Measurements from ENCODE around the gene NCKAP5L.
A peak's percentile ranks its signal among the peaks of the same experiment; 100 is the strongest.
"Not testable (repeated sequence)": the region's sequence is repeated elsewhere in the genome, so short reads cannot be mapped to it uniquely, and the experiment has no call there.

The NCKAP5L gene

GRCh38 chr12:49863946-49864797 lies 36.0 kb upstream of the NCKAP5L start:
- DNase-seq = no peak

DNA sequence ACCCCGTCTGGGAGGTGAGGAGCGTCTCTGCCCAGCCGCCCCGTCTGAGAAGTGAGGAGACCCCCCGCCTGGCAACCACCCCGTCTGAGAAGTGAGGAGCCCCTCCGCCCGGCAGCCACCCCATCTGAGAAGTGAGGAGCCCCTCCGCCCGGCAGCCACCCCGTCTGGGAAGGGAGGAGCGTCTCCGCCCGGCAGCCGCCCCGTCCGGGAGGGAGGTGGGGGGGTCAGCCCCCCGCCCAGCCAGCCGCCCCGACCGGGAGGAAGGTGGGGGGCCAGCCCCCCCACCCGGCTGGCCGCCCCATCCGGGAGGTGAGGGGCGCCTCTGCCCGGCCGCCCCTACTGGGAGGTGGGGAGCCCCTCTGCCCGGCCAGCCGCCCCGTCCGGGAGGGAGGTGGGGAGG lies 32.7 kb upstream of the NCKAP5L start:
- not testable (repeated sequence) for DNase-seq

DNA sequence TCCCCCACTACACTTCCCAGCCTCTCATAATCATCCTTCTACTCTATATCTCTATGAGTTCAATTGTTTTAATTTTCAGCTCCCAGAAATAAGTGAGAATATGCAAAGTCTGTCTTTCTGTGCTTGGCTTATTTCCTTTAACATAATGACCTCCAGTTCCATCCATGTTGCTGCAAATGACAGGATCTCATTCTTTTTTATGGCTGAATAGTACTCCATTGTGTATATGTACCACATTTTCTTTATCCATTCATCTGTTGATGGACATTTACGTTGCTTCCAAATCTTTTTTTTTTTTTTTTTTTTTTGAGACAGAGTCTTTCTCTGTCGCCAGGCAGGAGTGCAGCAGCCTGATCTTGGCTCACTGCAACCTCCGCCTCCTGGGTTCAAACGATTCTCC lies 27.7 kb upstream of the NCKAP5L start:
- not testable (repeated sequence) for DNase-seq

DNA sequence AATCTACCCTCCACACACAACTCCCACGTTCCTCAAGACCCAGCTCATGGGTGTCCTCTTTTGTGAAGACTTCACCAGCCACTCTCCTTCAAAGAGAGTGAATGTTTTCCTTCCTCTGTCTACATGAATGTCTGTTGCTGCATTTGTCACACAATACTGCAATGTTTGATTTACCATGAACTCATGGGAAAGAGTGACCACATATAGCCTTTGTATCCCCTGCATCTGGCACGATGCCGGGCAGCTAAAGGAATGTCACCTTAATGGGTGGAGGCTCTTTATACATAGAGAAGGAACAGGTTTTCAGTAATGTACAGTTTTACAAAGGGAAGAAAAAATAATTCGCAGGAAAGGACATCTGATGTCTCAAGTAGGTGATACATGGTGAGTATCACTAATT lies 26.8 kb upstream of the NCKAP5L start:
- DNase-seq = no peak

- no peak for DNase-seq
These were observed 25.5 kb upstream of the NCKAP5L start for GRCh38 chr12:49853671-49854070.

DNA sequence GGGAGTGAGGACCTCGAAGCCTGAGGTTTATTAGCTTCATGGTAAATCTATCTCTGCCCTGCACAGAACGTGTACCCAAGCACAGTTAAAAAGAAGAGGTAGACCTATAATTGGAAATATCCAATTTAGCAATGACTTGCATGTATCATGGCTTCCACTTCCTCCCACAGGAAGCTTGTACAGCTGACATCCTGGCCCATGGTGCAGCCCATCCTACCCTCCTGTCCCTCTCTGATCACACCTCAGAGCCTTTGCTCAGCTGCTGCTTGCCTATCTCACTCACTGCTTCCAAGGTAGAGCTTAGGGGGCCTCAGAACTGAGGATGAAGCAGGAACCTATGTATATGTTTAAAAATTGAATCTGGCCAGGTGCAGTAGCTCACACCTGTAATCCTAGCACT lies 18.9 kb upstream of the NCKAP5L start:
- no peak for DNase-seq

- DNase-seq = no peak
These were observed 17.8 kb upstream of the NCKAP5L start for GRCh38 chr12:49846032-49846431.

DNA sequence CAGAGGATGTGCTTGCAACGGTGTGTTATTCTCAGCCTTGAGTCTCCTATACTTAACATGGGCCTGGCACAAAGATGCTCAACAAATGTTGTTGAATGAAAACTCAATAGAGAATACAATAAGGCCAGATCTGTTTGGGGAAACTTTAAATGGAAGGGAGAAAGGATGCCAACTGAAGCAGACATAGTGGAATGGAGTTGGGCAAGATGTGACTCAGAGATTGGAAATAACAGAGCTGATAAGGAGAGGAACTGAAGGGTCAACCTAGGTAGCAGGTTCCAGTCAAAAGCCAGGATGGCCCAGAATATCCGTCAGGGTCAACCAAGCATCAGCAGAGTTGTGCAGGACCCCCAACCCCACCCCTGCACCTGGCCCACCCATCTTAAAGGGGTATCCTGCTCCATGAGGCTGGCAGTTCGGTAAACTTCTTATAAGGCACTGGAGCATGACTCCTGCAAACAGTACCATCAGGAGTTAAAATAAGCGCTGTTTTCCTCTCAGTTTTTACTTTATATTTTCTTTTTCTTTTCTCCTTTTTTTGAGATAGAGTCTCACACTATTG lies 15.7 kb upstream of the NCKAP5L start:
- no peak for DNase-seq

GRCh38 chr12:49843411-49843810 lies 15.2 kb upstream of the NCKAP5L start:
- DNase-seq = no peak

DNA sequence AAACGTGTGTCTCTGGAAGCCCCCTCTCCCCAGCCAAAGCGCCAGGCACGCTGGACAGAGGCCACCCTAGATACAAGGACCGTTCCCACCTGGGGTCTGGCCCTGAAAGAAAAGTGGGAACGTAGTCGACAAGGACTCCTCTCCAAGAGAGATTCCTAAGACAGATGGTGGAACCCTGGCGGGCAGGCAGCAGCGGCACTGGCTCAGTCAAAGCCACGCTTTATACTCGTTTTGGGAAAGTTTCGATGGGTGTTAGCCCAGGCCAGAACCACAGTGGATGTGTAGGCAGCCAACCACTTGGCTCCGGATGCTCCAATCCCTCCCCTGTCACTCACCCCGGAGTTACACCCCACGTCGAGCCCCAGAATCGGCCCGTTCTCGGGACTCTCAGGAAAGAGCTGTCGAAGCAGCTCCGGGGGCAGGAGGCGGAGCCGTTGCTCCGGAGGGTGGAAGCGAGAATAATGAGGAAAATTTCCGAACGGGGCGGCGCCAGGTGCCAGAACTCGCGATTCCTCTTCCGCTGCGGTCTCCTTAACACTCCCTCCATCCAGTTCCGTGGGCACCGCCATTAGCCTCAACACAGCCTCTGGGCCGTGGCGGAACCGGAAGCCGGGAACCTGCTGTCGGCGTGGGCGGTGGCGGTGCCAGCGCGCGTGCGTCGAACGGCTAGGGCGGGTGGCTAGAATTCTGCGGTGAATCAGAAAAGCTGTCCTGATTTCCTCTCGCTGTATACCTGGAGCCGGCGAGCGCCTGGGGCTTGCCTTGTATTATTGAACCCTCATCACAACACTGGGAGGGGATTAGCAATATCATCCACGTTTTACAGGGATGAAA lies 14.5 kb upstream of the NCKAP5L start, which contains the start of gene BCDIN3D:
TSS of gene BCDIN3D (minus strand) at position 588 of the 834 bp plus-strand sequence. CDS start at position 569, 19 bp downstream.
- peak; percentile 93 for DNase-seq

GRCh38 chr12:49838973-49839633 lies 10.9 kb upstream of the NCKAP5L start:
- DNase-seq = peak; percentile 51

DNA sequence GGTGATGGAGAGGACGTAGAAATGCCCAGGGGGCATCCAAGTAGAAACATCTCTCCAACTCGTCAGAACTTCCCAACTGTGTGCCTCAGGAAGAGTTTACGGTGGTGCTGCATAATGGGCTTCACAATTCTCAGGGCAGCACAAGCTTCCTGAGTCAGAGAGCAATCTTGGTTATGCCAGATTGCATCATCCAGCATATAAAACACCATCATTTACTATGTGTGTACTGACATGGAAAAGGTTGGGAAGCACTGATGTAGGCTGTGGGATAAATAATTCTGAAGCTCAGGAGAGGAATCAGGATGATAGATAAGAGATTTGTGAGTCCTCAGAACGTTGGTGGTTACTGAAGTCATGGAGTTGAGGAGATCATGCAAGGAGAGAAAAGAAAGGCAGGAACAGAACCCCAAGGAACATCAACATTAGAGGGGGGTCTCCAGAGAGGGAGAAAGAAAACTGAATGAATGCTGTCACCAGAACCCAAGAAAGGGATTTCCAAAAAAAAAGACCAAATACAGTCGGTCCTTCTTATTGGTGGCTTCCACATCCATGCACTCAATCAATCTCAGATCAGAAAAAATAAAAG lies 4.7 kb upstream of the NCKAP5L start:
- DNase-seq = peak; percentile 57

DNA sequence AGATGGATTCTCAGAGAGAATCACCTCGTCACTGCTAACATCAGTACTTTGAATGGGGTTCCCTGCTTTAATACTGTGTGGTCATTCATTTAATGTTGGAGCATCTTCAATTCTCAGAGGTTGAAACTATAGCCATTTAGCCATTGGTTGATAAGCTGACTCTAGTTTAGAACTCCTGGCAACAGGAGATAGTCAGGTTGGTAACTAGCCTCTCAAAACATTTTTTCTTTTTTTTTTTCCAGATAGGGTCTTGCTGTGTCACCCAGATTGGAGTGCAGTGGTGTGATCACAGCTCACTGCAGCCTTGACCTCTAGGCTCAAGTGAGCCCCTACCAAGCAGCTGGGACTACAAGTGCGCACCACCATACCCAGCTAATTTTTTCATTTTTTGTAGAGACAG lies 3.5 kb upstream of the NCKAP5L start:
- no peak for DNase-seq

DNA sequence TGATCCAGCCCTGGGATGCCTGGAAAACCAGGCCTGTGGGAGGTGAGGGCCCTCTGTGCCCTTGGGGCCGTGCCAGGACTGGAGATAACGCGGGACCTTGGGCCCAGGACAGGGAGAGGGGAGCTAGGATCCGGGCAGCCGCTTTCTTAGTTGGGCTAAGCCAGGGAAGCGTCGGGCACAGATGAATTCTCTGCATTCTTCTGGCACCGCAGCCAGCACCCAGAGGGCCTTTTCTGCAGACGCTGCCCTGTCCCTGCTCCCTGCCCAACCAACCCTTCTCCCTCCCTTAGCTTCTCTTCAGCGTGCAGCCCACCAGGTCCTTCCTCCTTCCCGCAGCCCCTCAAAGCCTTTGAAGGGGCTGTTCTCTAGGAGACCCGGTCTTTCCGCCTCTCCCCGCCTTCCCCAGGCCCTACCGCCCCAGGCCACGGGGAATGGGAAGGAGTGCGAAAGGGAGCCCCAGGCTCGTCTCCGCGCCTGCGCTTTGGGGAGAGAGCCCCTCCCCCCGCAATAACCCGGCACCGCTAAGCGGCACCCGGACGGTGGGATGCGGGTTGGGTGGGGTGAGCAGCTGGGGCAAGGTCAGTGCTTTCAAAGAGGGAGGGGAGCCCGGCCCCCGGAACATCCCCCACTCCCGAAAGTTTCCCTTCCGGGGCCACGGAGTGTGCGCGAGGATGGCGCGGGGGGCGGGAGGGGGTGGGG lies 663 bp downstream of the NCKAP5L start:
- peak; percentile 56 for DNase-seq

- no peak for DNase-seq
These were observed 1.2 kb downstream of the NCKAP5L start for GRCh38 chr12:49827051-49827400.

DNA sequence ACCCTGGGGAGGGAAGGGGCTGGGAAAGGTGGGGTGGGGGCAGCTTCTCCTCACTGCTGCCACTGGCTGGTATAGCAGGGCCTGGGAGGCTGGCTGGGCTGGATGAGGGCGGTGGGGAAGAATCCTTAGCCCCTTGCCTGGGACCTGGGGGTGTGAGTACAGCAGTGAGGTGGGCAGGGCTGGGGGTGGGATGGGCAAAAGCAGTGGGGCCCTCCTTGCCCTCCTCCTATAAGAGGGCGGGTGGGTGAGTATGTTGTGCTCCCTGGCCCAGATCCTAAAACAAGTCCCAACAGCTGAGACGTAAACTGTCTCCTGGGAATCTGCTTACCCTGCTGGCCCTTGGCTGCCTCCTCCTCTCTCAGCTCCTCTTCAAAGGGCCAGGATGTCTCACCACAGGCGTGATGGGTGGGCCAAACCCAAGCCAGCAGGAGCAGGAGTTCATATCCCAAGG lies 2.2 kb downstream of the NCKAP5L start:
- peak; percentile 34 for DNase-seq

DNA sequence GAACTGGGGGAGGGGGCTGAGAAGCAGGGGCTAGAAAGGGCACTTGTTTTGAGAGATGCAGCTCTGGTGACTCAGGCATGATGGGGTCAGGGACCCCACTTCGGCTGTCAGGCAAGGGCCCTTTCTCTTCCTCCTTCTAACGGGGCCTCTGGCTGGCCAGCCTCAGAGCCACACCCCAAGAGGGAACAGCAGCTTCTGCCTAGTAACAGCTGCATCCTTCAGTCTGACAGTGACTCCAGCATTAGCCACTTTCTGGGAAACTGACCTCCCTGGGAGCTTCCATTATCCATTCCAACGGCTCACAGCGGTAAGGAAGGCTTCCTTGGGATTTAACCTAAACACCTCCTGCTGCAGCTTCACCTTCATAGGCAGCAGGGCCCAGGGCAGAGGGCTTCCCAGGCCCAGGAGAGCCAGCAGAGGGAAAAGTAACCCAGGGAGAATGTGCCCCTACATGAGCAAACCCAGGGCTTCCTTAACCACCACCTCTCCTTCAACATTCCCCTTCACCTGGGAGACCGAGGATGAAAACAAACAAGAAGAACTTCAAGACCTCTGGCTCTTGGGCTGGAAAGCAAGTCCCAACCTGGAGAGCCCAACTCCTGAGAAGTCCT lies 2.7 kb downstream of the NCKAP5L start:
- peak; percentile 78 for DNase-seq

GRCh38 chr12:49824895-49825294 lies 3.3 kb downstream of the NCKAP5L start:
- DNase-seq = peak; percentile 80

- DNase-seq = no peak
These were observed 3.8 kb downstream of the NCKAP5L start for GRCh38 chr12:49824416-49824815.

- DNase-seq = no peak
These were observed 4.3 kb downstream of the NCKAP5L start for GRCh38 chr12:49823951-49824350.

DNA sequence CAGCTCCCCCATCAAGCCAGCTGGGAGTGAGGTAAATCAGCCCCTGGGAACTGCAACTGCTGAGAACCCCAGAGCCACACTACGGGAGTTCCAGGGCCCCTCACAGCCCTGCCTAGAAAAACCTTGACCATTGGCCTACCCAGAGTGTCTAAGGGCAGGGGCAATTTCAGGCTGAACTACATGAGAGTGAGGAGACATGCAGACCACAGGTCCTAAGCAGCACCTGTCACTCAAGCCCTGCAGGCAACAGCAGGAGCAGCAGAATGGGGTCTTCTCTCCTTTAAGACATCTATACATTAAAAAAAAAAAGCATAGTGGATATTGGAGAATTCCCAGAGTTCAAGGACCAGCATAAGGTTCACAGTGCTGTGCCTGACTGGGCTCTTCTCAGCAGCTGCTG lies 4.9 kb downstream of the NCKAP5L start:
- no peak for DNase-seq

Data from HCEC 1CT (cell line).